HG02623 (cell line): ENCODE results near the gene DDO.

Experiments
- ATAC-seq: cut with Tn5 transposase; IDR thresholded peaks from one replicate; pipeline ENCODE4 v1.9.1; 2021; ENCODE audit warnings: moderate library complexity; ENCODE audit not compliant: unreplicated experiment

Gene DDO

GRCh38 chr6:110421749-110422443 is 6.5 kb upstream of the DDO start:
- ATAC-seq = no peak

DNA sequence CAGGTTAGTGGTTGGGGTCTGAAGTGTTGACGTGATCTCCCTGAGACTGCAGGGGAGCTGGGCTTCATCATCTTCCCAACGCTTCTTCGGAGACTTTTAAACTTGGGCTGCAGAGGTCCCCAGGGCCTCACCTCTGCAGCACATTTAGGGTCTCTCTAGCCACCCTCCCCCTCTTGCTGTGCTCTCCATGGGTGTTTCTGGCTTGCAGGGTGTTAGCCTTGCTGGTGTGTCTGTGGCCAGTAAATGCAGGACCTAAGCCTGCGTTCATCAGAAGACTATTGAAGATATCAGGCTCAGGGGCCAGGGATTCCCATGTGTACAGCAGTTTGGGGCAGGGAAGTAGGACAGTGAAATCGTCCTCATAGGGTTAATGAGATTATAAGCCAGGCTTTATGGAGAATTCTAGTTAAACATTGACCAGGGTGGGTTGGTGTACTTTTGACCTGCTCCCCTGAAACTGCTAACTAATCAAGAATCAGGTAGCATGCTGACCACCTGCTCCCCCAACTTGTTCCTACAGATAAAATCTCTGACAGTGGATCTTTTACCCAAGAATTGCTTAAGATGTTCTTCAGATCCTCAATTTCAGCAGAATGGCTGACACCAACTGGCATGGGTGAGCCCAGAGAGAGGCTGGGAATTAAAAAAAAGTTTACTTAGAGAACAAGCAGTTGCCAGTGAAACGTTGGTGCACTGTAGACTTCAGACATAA is 3.8 kb upstream of the DDO start:
- ATAC-seq = no peak

DNA sequence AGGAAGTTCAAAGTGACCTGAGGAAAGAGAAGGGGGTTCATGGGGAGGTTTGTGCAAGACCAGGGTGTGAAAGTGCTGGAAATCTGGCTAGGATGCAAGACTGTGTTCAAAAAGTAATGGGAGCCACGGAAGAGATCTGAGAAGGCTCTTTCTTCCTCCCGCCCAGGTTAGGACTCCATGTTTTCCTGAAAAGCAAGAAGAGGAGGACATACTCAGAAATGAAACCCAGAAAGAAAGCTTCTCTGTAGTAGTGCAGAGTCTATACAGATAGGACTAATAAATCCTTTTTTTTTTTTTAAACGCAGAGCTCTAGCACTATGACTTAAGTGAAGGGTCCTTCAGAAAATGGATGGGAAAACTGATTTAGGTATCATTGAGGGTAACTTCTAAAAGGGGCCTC is 3.2 kb upstream of the DDO start:
- ATAC-seq = no peak

- no peak for ATAC-seq
Measured at GRCh38 chr6:110414669-110415068, 706 bp downstream of the DDO start.

- ATAC-seq = no peak
Measured at GRCh38 chr6:110412360-110412759, 3.0 kb downstream of the DDO start.

DNA sequence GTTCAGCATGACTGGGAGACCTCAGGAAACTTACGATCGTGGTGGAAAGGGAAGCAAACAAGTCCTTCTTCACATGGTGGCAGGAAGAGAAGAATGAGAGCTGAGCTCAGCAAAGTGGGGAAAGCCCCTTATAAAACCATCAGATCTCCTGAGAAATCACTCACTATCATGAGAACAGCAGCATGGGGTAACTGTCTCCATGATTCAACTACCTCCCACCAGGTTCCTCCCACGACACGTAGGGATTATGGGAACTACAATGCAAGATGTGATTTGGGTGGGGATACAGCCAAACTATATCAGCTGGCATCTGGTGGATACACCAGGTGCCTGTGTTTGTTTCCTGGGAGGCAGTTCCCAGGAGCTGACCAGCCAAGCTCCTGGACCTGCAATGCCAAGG is 4.9 kb downstream of the DDO start:
- no peak for ATAC-seq

DNA sequence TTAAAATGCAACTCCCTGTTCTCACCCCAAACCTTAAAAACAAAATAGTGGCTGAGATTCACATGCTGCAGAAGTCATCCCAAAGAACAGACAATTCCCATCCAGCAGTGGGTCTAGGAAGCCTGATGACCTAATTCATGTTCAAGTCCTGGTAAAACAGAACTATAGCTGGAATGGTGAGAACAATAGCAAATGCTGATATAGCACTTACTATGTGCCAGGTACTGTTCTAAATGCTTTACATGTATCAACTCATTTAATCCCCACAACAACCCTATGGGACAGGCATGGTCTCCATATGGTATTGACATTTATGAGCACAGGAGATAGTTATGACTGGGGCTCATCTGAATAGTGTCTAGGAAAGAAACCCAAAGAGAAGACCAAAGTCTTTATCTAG is 5.6 kb downstream of the DDO start:
- ATAC-seq = no peak

DNA sequence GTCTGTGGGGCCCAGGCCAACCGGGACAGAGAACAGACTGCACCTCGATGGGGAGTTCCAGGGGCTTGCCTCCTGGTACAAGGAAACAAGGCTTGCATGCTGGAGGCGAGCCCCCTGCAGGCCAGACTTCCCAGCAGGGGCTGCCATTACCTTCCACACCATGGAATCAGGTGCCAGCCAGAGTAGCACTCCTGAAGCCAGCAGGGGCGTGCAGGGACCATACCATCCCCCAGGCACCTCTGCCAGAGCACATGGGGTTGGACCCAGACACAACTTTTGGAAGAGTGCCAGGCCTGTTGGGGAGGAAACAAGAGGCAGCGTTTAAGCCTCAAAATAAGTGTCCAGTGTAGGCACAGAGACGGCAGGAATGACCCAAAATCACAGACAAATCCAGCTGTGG is 6.5 kb downstream of the DDO start:
- no peak for ATAC-seq

- ATAC-seq = no peak
Measured at GRCh38 chr6:110404607-110405006, 10.8 kb downstream of the DDO start.

- no peak for ATAC-seq
Measured at GRCh38 chr6:110401585-110402176, 13.7 kb downstream of the DDO start.

DNA sequence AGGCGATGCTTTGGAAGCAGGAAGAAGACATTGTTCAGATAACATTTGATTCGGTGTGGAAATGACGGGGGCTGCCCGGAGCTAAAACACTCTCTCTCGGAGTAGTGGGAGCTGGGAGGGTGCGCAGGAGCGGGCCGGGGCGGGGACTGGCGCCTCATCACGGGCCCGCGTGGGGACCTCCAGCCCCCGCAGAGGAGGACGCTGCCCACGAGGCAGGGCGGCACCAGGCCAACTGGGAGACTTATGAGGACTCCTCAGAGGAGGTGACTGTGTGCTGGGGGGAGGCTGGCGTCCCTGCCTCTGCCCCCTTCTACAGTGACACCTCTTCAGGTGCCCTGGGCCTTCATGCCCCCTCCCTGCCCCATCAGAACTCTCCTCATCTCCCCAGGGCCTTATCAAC is 15.2 kb downstream of the DDO start:
- ATAC-seq = no peak

- ATAC-seq = no peak
Measured at GRCh38 chr6:110399219-110400071, 15.9 kb downstream of the DDO start.

- ATAC-seq = no peak
Measured at GRCh38 chr6:110398778-110399177, 16.6 kb downstream of the DDO start.

- ATAC-seq = no peak
Measured at GRCh38 chr6:110395221-110395620, 20.2 kb downstream of the DDO start.

DNA sequence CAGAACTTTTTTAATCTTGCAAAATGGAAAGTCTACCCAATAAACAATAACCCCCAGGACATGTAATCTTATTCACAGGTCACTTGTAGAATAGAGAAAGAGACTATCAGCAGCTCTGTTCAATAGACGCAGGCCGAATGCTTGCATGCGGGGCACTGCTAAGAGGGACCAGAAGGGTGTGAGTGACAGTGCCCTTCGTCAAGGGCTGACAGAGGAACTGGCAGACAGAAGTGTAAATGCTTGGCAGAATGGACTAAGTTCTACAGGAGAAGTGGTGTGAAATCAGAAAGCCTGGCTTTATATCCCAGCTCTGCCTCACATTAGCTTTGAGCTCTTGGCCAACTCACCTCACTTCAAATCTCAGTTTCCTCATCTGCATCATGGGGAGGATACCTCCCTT is 21.0 kb downstream of the DDO start:
- no peak for ATAC-seq

GRCh38 chr6:110392727-110393126 is 22.6 kb downstream of the DDO start:
- no peak for ATAC-seq

DNA sequence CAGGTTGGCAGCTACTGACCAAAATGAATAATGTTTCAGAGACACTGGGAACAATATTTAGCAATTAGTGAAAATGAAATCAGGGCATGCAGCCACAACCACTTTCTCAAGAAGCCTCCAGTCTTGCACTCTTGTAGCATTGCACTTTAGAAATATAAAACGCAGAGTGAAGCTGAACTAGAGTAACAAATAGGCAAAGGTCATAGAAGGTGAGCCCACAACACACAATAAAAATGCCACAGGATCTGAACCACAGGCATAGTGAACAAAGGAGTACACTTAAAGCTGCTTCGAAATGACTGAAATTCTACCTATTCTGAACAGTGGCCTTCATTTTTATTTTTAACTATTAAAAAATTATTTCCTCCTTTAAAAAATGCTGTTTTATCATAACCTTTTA is 25.0 kb downstream of the DDO start:
- ATAC-seq = no peak

DNA sequence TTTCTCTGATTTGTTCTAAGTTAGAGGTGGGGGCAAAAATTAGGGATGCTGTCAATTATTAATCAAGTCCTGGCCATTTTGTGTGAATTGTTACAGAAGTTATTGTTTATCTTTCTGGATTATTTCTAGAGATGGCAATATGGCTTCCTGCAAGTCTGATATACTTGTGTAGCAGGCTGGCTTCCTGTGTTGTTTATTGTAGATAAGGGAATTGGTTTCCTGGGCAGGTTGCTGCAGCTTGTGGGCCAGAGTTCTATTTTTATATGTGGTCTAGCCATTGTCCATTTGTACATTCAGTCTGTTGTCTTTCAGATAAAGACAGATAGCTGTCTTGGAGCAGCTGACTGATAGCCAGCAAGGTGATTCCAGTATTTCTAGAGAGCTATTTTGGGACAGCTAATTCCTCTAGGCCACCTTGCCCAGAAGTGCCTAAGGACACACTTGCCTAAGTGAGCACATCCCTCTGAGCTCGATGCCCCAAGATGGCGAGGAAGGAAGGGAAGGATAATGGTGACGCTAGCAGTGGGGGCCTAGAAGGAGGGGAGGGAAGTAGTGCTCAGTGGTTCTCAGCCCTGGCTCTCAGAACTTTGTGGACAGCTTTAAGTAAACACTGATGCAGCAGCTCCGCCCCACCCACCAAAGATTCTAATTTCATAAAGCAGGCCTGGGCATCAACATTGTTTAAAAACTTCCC is 25.5 kb downstream of the DDO start:
- no peak for ATAC-seq

GRCh38 chr6:110387986-110388385 is 27.4 kb downstream of the DDO start:
- no peak for ATAC-seq

DNA sequence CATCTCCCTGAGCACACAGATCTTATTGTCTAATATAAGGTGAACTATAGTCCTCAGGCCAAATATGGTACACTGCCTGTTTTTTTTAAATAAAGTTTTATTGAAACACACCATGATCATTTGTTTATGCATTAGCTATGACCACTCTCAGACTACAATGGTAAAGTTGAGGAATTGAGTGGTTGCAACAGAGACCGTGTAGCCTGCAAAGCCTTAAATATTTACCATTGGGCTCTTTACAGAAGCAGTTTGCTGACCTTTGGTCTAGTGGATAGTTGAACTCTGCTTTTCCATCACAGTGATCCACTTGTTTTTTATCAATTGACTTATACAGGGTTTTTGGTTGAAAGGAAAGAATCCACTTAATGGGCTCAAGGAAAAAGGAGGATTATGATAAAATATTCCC is 29.9 kb downstream of the DDO start:
- ATAC-seq = no peak

DNA sequence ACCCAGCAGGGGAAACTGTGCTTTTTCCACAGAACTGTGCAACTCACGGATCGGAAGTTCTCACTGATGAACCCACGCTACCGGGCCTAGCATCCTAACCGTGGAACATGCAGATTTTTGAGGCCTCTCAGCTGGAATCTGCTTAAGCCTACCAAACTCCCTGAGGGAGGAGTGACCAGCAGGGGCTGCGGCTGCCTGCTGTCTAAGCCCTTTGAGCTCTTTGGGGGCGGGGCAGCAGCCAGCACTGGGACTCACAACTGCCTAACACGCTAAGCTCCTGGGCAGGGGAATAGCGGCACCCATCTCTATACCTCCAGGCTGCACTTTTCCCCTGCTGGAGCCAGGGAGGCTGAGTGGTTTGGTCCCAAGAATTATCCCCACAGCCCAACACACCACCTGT is 36.8 kb downstream of the DDO start:
- ATAC-seq = no peak
